Mucosa of descending colon (tissue), 3 donors: ENCODE measurements around the gene PIN4. TPM values are rescaled to one million over a fixed set of nuclear protein-coding genes. Genes with fewer than 3 reads are reported as not detected.

Experiments used
- ATAC-seq: fragments of 200-7000 bp; cut with Tn5 transposase; one replicate; pipeline ENCODE4 v1.9.1; 2020; ENCODE audit warnings: mild to moderate bottlenecking, moderate library complexity
- DNase-seq, 3 donors: peaks; one replicate each; pipeline ENCODE4 v3.0.0-alpha.2; 2020
- H3K36me3 ChIP-seq: fragments of 200-600 bp; one replicate; pipeline ENCODE4 v1.8.0; 2021; ENCODE audit warnings: low read depth, mild to moderate bottlenecking
- H3K4me1 ChIP-seq: fragments of 200-600 bp; one replicate; pipeline ENCODE4 v1.8.0; 2021; ENCODE audit warnings: low read depth, mild to moderate bottlenecking
- H3K4me3 ChIP-seq: fragments of 200-600 bp; one replicate; pipeline ENCODE4 v1.8.0; 2021; ENCODE audit warnings: mild to moderate bottlenecking
- H3K9me3 ChIP-seq: fragments of 200-600 bp; one replicate; pipeline ENCODE4 v1.8.0; 2021; ENCODE audit warnings: mild to moderate bottlenecking
- CTCF ChIP-seq: fragments of 200-600 bp; IDR thresholded peaks from one replicate; pipeline ENCODE4 v1.8.0; 2022; ENCODE audit warnings: antibody characterized with exemption, mild to moderate bottlenecking
- intact Hi-C, 2 donors: fragments of 100-400 bp; cut with DNase I in 1 of 2; cut with micrococcal nuclease in 1 of 2; formaldehyde crosslinking; loops; one replicate each; pipeline versions ENCODE4 v1.11.0 to v1.11.1; 2022; cut with DNase I, micrococcal nuclease
- total RNA-seq, 3 donors: library from RNA; stranded (reverse); fragmentation: NEBNext Ultra II Directional in 2 of 3; extraction: Animal tissue kit (Norgen Biotek cat#: 25700) in 2 of 3; gene quantifications; one replicate each; pipeline versions ENCODE4 v1.2.1 to v1.2.4, GENCODE V29; 2021 to 2023
- donor health status: DM: no; HTN: no; CAD: no; lungs with moderate emphysema.
- donor health status: DM: no; HTN: no; CAD: no.
- donor health status: DM: no; HTN: yes; CAD: no.

PIN4 gene
- total RNA-seq, 3 donors from 2014 or later, result 10.8 to 11.7 (median 11.3) TPM

GRCh38 chrX:72243472-72243871 lies 61.9 kb downstream of the PIN4 start:
- ATAC-seq (no peak), DNase-seq (no peak)
- H3K4me3 ChIP-seq, result no peak overlapping the region
- H3K4me1 ChIP-seq, result no peaks in the 10 kb centered on the region
- H3K9me3 ChIP-seq, result no peaks in the 10 kb centered on the region
- TF ChIP-seq CTCF, result no peak
- no peaks in the 10 kb centered on the region for H3K36me3 ChIP-seq
- intact Hi-C loops, result no loop called here

GRCh38 chrX:72245461-72246089 lies 64.0 kb downstream of the PIN4 start:
- ATAC-seq (peak; percentile 80), DNase-seq (peak in 2 of 3 donors; percentile 70 to 78)
- Histone ChIP-seq H3K4me1 (no peaks in the 10 kb centered on the region), H3K4me3 (no peak overlapping the region), H3K9me3 (no peaks in the 10 kb centered on the region), H3K36me3 (no peaks in the 10 kb centered on the region)
- intact Hi-C loops, result no loop called here
- TF ChIP-seq CTCF, result no peak

- no peak overlapping the region for H3K4me3 ChIP-seq
- DNase-seq (peak in 2 of 3 donors; percentile 30 to 76), ATAC-seq (peak; percentile 86)
- H3K36me3 ChIP-seq, result no peaks in the 10 kb centered on the region
- no peaks in the 10 kb centered on the region for H3K9me3 ChIP-seq
- no peak for TF ChIP-seq CTCF
- no peaks in the 10 kb centered on the region for H3K4me1 ChIP-seq
- intact Hi-C loops, result no loop called here
Observed at GRCh38 chrX:72247206-72247942, 65.8 kb downstream of the PIN4 start.

Other genes with a start within 250 kb of the PIN4 start
- 10 to 100 TPM in 1 of 3 donors, 1 to 10 TPM in 1, under 1 TPM in 1; 0.75 to 13.5 (median 2.7) TPM for gene RTL5, start 49.8 kb upstream of the PIN4 start, total RNA-seq
- gene ERCC6L, start 57.3 kb downstream of the PIN4 start, total RNA-seq, result 1 to 10 TPM in 1 of 3 donors, under 1 TPM in 2; 0.22 to 2.6 (median 0.64) TPM
- 100 to 1,000 TPM; 607 to 919 (median 687) TPM for gene RPS4X, start 95.5 kb downstream of the PIN4 start, total RNA-seq
- under 1 TPM in 2 of 3 donors, not detected in 1; 0.67 to 0.70 TPM for gene CITED1, start 124.2 kb downstream of the PIN4 start, total RNA-seq